Astrocyte of the hippocampus (primary cell): ENCODE data around the gene MED15.
"Not testable (repeated sequence)": the region's sequence is repeated elsewhere in the genome, so short reads cannot be mapped to it uniquely, and the experiment has no call there.

Experiments used
- DNase-seq: peaks from one replicate; pipeline ENCODE4 v3.0.0; 2011; ENCODE audit warnings: low read depth, low spot score

Gene MED15

GRCh38 chr22:20483143-20483506 is 24.3 kb upstream of the MED15 start:
- DNase-seq: not testable (repeated sequence)

- DNase-seq: no peak
Measured at GRCh38 chr22:20483771-20484170, 23.6 kb upstream of the MED15 start.

- no peak for DNase-seq
Measured at GRCh38 chr22:20484948-20485683, 22.3 kb upstream of the MED15 start.

- DNase-seq: no peak
Measured at GRCh38 chr22:20486229-20486628, 21.2 kb upstream of the MED15 start.

- no peak for DNase-seq
Measured at GRCh38 chr22:20487715-20488114, 19.7 kb upstream of the MED15 start.

GRCh38 chr22:20488946-20489345 is 18.5 kb upstream of the MED15 start:
- DNase-seq: no peak

- no peak for DNase-seq
Measured at GRCh38 chr22:20490183-20490940, 17.0 kb upstream of the MED15 start.

- DNase-seq: no peak
Measured at GRCh38 chr22:20490941-20491307, 16.5 kb upstream of the MED15 start.

- no peak for DNase-seq
Measured at GRCh38 chr22:20491346-20491745, 16.1 kb upstream of the MED15 start.

- DNase-seq: no peak
Measured at GRCh38 chr22:20494978-20495860, 12.2 kb upstream of the MED15 start, which contains the start of gene KLHL22. Gene KLHL22 (minus strand): TSS chr22:20495795. CDS start chr22:20489211, 6,584 bp downstream.

- DNase-seq: peak; percentile 97
Measured at GRCh38 chr22:20495861-20496681, 11.3 kb upstream of the MED15 start.

GRCh38 chr22:20497426-20497825 is 10.0 kb upstream of the MED15 start:
- DNase-seq: no peak

- DNase-seq: no peak
Measured at GRCh38 chr22:20498913-20499312, 8.5 kb upstream of the MED15 start.

GRCh38 chr22:20499769-20500168 is 7.6 kb upstream of the MED15 start:
- no peak for DNase-seq

GRCh38 chr22:20503816-20504215 is 3.6 kb upstream of the MED15 start:
- DNase-seq: no peak

GRCh38 chr22:20504293-20504922 is 3.0 kb upstream of the MED15 start:
- peak; percentile 82 for DNase-seq

GRCh38 chr22:20506543-20507252 is 712 bp upstream of the MED15 start:
- no peak for DNase-seq

- DNase-seq: not testable (repeated sequence)
Measured at GRCh38 chr22:20508067-20508755, 801 bp downstream of the MED15 start.

GRCh38 chr22:20508815-20509271 is 1.4 kb downstream of the MED15 start:
- no peak for DNase-seq
